Panc1 (cell line): ENCODE measurements around the gene ENTPD1. TPM values are rescaled to one million over a fixed set of nuclear protein-coding genes. Genes with fewer than 3 reads are reported as not detected.

Experiments
- ATAC-seq: fragments of 200-7000 bp; cut with Tn5 transposase; 2 replicates; pipeline ENCODE4 v1.9.1; 2020; ENCODE audit warnings: mild to moderate bottlenecking, moderate library complexity
- BruUV-seq: library from RNA; stranded (reverse); fragments of 400-500 nt; replicated peaks from 2 replicates; lab custom pipeline; 2021; lab: Mats Ljungman, UMichigan
- CTCF ChIA-PET: fragments of 300-600 bp; sonication (Branson Sonifier 250); formaldehyde crosslinking; loops from one replicate; lab custom pipeline; 2022; ENCODE audit warnings: antibody characterized with exemption; lab: Charles Lee
- POLR2A ChIA-PET: fragments of 300-600 bp; sonication (Branson Sonifier 250); formaldehyde crosslinking; loops from one replicate; lab custom pipeline; 2022; ENCODE audit warnings: antibody characterized with exemption; lab: Charles Lee
- DNase-seq: peaks from one replicate; pipeline ENCODE4 v3.0.0-alpha.2; 2010; ENCODE audit warnings: low read depth, low spot score
- H3K27ac ChIP-seq: 2 replicates; pipeline ENCODE4 v1.5.1; 2011; ENCODE audit warnings: mild to moderate bottlenecking, low read length, inconsistent platforms
- H3K27me3 ChIP-seq: fragments of 200-500 bp; sonication (Bioruptor generic); 2 replicates; pipeline ENCODE4 v1.6.0; 2014; ENCODE audit warnings: low read length, inconsistent platforms; ENCODE audit not compliant: control insufficient read depth, insufficient read depth
- H3K36me3 ChIP-seq: fragments of 200-500 bp; sonication (Bioruptor generic); 2 replicates; pipeline ENCODE4 v1.5.1; 2014; ENCODE audit warnings: inconsistent platforms, mild to moderate bottlenecking, low read length, moderate library complexity; ENCODE audit not compliant: control insufficient read depth, insufficient read depth
- H3K4me1 ChIP-seq: 2 replicates; pipeline ENCODE4 v1.5.1; 2011; ENCODE audit warnings: inconsistent platforms, mild to moderate bottlenecking, low read length, moderate library complexity; ENCODE audit not compliant: control insufficient read depth, insufficient read depth
- H3K4me3 ChIP-seq, 2 experiments: 2 replicates each; pipeline ENCODE4 v1.5.1; 2011 to 2012; ENCODE audit warnings: low read depth in 2 of 2, low read length in 2 of 2, mild to moderate bottlenecking in 2 of 2, inconsistent platforms in 1 of 2, moderate library complexity in 1 of 2
- H3K9me3 ChIP-seq: fragments of 200-500 bp; sonication (Bioruptor generic); 2 replicates; pipeline ENCODE4 v1.5.1; 2014; ENCODE audit warnings: low read depth, mild to moderate bottlenecking, inconsistent platforms, low read length, moderate library complexity; ENCODE audit not compliant: control insufficient read depth, insufficient read depth
- POLR2AphosphoS5 ChIP-seq: IDR thresholded peaks from 2 replicates; pipeline ENCODE4 v1.6.1; 2012; ENCODE audit warnings: mild to moderate bottlenecking, low read depth, low read length, moderate library complexity
- SIN3A ChIP-seq: IDR thresholded peaks from 2 replicates; pipeline ENCODE4 v1.6.1; 2012; ENCODE audit warnings: low read depth, mild to moderate bottlenecking, low read length, moderate library complexity, borderline replicate concordance; ENCODE audit not compliant: insufficient read depth
- TCF7L2 ChIP-seq: IDR thresholded peaks from 2 replicates; pipeline ENCODE4 v1.6.1; 2011; ENCODE audit warnings: mild to moderate bottlenecking, low read depth, low read length, inconsistent platforms
- in situ Hi-C: cut with HindIII; loops from 2 replicates; pipeline ENCODE4 v1.10.0; 2016; ENCODE audit warnings: low sequenced_read_pairs, low pct_unique_long_range_greater_than_20kb
- intact Hi-C: fragments of 100-400 bp; cut with micrococcal nuclease; formaldehyde crosslinking; loops from one replicate; pipeline ENCODE4 v1.10.0; 2022; ENCODE audit not compliant: unreplicated experiment
- total RNA-seq: library from RNA; stranded (reverse); gene quantifications from one replicate; pipeline ENCODE4 v1.2.1, GENCODE V29; 2021; ENCODE audit not compliant: unreplicated experiment
- TF ChIP-seq, protein P1 (sequence below): fragments of 450-650 bp; IDR thresholded peaks from 2 replicates; pipeline ENCODE4 v1.5.1; 2017; ENCODE audit warnings: mild to moderate bottlenecking
- TF ChIP-seq, protein P2 (sequence below), 2 experiments: IDR thresholded peaks; 2 replicates each; pipeline ENCODE4 v1.6.1; 2011 to 2012; ENCODE audit warnings: low read depth in 2 of 2, control low read depth in 1 of 2, low read length in 1 of 2, mild to moderate bottlenecking in 1 of 2, moderate library complexity in 1 of 2; ENCODE audit not compliant: insufficient read depth in 1 of 2

The ENTPD1 gene
- total RNA-seq, 1 experiment from 2014 or later, result 0.31 TPM

DNA sequence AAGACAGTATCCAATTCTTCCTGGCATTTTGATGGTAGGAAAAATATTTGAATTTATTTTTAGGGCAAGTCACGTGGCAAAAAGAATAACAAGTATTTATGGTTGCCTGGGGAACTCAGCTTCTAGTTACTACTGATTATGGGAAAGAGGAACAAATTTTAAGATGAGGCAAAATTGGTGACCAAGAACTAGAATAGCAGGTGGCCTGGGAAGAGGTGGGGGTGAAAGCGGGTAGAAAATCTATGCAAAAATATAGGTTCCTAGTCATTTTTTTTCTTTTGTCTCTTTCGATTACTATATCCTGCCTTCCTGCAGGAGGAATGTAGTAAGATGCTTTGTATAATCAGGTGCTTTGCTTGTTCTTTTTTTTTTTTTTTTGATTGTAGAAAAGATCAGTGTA, 27.8 kb downstream of the ENTPD1 start:
- no peak overlapping the region for H3K4me3 ChIP-seq
- in situ Hi-C loops, result no loop called here
- BruUV-seq, result no TSS peak
- TF ChIP-seq POLR2AphosphoS5 (no peak), SIN3A (no peak), TCF7L2 (no peak)
- TF ChIP-seq, protein P1, sequence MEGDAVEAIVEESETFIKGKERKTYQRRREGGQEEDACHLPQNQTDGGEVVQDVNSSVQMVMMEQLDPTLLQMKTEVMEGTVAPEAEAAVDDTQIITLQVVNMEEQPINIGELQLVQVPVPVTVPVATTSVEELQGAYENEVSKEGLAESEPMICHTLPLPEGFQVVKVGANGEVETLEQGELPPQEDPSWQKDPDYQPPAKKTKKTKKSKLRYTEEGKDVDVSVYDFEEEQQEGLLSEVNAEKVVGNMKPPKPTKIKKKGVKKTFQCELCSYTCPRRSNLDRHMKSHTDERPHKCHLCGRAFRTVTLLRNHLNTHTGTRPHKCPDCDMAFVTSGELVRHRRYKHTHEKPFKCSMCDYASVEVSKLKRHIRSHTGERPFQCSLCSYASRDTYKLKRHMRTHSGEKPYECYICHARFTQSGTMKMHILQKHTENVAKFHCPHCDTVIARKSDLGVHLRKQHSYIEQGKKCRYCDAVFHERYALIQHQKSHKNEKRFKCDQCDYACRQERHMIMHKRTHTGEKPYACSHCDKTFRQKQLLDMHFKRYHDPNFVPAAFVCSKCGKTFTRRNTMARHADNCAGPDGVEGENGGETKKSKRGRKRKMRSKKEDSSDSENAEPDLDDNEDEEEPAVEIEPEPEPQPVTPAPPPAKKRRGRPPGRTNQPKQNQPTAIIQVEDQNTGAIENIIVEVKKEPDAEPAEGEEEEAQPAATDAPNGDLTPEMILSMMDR, result no peak
- TF ChIP-seq, protein P2, sequence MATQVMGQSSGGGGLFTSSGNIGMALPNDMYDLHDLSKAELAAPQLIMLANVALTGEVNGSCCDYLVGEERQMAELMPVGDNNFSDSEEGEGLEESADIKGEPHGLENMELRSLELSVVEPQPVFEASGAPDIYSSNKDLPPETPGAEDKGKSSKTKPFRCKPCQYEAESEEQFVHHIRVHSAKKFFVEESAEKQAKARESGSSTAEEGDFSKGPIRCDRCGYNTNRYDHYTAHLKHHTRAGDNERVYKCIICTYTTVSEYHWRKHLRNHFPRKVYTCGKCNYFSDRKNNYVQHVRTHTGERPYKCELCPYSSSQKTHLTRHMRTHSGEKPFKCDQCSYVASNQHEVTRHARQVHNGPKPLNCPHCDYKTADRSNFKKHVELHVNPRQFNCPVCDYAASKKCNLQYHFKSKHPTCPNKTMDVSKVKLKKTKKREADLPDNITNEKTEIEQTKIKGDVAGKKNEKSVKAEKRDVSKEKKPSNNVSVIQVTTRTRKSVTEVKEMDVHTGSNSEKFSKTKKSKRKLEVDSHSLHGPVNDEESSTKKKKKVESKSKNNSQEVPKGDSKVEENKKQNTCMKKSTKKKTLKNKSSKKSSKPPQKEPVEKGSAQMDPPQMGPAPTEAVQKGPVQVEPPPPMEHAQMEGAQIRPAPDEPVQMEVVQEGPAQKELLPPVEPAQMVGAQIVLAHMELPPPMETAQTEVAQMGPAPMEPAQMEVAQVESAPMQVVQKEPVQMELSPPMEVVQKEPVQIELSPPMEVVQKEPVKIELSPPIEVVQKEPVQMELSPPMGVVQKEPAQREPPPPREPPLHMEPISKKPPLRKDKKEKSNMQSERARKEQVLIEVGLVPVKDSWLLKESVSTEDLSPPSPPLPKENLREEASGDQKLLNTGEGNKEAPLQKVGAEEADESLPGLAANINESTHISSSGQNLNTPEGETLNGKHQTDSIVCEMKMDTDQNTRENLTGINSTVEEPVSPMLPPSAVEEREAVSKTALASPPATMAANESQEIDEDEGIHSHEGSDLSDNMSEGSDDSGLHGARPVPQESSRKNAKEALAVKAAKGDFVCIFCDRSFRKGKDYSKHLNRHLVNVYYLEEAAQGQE (IDR thresholded peaks at IDR 0.05; ENCODE audit: insufficient read depth in 1 of 2, low read depth in 2 of 2, low read length in 1 of 2), result no peak
- no peaks in the 10 kb centered on the region for H3K9me3 ChIP-seq
- peaks cover 3% of the 10 kb centered on the region for H3K27me3 ChIP-seq
- no peak for ATAC-seq
- ChIA-PET POLR2A (no interaction called here), CTCF (no interaction called here)
- no peak overlapping the region for H3K27ac ChIP-seq
- no peaks in the 10 kb centered on the region for H3K4me1 ChIP-seq
- H3K36me3 ChIP-seq, result no peaks in the 10 kb centered on the region
- no peak for DNase-seq
- intact Hi-C loops, result no loop called here

DNA sequence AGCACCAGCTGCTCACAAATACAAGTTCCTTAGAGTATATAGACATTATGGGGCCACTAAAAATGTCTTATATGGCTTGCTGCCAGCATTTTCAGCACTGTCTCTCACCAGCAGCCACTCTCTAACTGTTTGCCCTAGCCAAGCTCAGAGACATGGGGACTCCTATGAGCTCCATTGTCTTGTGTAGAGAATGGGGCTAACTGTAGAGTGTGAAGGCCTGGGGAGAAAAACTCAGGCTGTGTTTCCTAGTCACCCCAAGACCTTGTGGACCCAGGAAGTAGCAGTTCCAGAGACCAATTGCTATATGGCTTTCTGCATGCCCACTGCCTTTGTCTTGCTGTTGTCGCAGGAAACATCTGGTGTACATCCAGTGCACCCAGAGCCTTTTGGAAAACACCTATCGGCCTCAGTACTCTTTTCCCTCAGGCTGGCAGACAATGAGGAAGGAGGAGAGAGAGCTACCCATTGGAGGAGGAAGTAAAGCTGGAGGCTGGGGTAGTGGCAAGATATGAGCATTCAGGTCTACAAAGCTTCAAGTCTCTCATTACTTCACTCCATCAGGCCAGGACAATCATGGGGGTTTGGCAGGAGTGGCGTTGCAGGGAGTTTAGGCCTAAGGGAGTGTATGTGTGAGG, 28.4 kb downstream of the ENTPD1 start:
- Histone ChIP-seq H3K4me1 (no peaks in the 10 kb centered on the region), H3K27me3 (peaks cover 3% of the 10 kb centered on the region), H3K36me3 (no peaks in the 10 kb centered on the region), H3K4me3 (no peak overlapping the region), H3K9me3 (no peaks in the 10 kb centered on the region), H3K27ac (no peak overlapping the region)
- TF ChIP-seq, protein P2 (IDR thresholded peaks at IDR 0.05; ENCODE audit: insufficient read depth in 1 of 2, low read depth in 2 of 2, low read length in 1 of 2), result no peak
- no peak for TF ChIP-seq TCF7L2
- no peak for TF ChIP-seq POLR2AphosphoS5
- TF ChIP-seq, protein P1, result no peak
- TF ChIP-seq SIN3A, result no peak
- no TSS peak for BruUV-seq
- ChIA-PET CTCF (no interaction called here), POLR2A (no interaction called here)
- DNase-seq, result no peak
- ATAC-seq, result no peak
- intact Hi-C loops, result no loop called here
- in situ Hi-C loops, result no loop called here
